Astrocyte (in vitro differentiated cells and primary cell): ENCODE results near the gene CDH13. TPM values are rescaled to one million over a fixed set of nuclear protein-coding genes. Genes with fewer than 3 reads are reported as not detected.

ENCODE experiments used
- DNase-seq: peaks from one replicate; pipeline ENCODE4 v3.0.0-alpha.2; 2010; ENCODE audit warnings: low read depth
- FAIRE-seq: peaks from 2 replicates; lab custom pipeline; 2011; peaks lifted over from hg19 to GRCh38; lab: Jason Lieb, UNC
- H2AFZ ChIP-seq: 2 replicates; pipeline ENCODE4 v1.6.0; 2012; ENCODE audit warnings: low read depth, low read length, inconsistent platforms
- H3K27ac ChIP-seq: 2 replicates; pipeline ENCODE4 v1.5.1; 2011; ENCODE audit warnings: low read depth, low read length, inconsistent platforms
- H3K27me3 ChIP-seq: 2 replicates; pipeline ENCODE4 v1.6.0; 2011; ENCODE audit warnings: low read length, inconsistent platforms; ENCODE audit not compliant: insufficient read depth
- H3K36me3 ChIP-seq: 2 replicates; pipeline ENCODE4 v1.5.1; 2011; ENCODE audit warnings: low read length, inconsistent platforms; ENCODE audit not compliant: insufficient read depth
- H3K4me1 ChIP-seq: 2 replicates; pipeline ENCODE4 v1.5.1; 2011; ENCODE audit warnings: low read length, inconsistent platforms; ENCODE audit not compliant: insufficient read depth
- H3K4me2 ChIP-seq: 2 replicates; pipeline ENCODE4 v1.6.0; 2012; ENCODE audit warnings: low read length, inconsistent platforms
- H3K4me3 ChIP-seq: 2 replicates; pipeline ENCODE4 v1.5.1; 2011; ENCODE audit warnings: low read depth, mild to moderate bottlenecking, low read length, inconsistent platforms; ENCODE audit not compliant: insufficient read depth
- H3K79me2 ChIP-seq: 2 replicates; pipeline ENCODE4 v1.6.0; 2012; ENCODE audit warnings: mild to moderate bottlenecking, low read length, inconsistent platforms; ENCODE audit not compliant: insufficient read depth
- H3K9ac ChIP-seq: 2 replicates; pipeline ENCODE4 v1.6.0; 2012; ENCODE audit warnings: mild to moderate bottlenecking, low read length, inconsistent platforms
- H3K9me3 ChIP-seq: 2 replicates; pipeline ENCODE4 v1.5.1; 2012; ENCODE audit warnings: low read depth, mild to moderate bottlenecking, low read length, inconsistent platforms; ENCODE audit not compliant: insufficient read depth
- H4K20me1 ChIP-seq: 2 replicates; pipeline ENCODE4 v1.6.0; 2012; ENCODE audit warnings: low read length, inconsistent platforms; ENCODE audit not compliant: insufficient read depth
- H3K27ac Mint-ChIP-seq: one replicate; pipeline ENCODE4 v1.8.0; 2021; ENCODE audit warnings: mild to moderate bottlenecking, mixed read lengths; ENCODE audit not compliant: unreplicated experiment
- H3K27me3 Mint-ChIP-seq: one replicate; pipeline ENCODE4 v1.8.0; 2021; ENCODE audit warnings: low read depth, mixed read lengths; ENCODE audit not compliant: unreplicated experiment
- H3K36me3 Mint-ChIP-seq: one replicate; pipeline ENCODE4 v1.8.0; 2021; ENCODE audit warnings: low read depth, mixed read lengths; ENCODE audit not compliant: unreplicated experiment
- H3K4me1 Mint-ChIP-seq: one replicate; pipeline ENCODE4 v1.8.0; 2021; ENCODE audit warnings: low read depth, mixed read lengths; ENCODE audit not compliant: unreplicated experiment
- H3K4me3 Mint-ChIP-seq: one replicate; pipeline ENCODE4 v1.8.0; 2021; ENCODE audit warnings: mild to moderate bottlenecking, moderate library complexity, mixed read lengths; ENCODE audit not compliant: unreplicated experiment
- H3K9me3 Mint-ChIP-seq: one replicate; pipeline ENCODE4 v1.8.0; 2021; ENCODE audit warnings: mild to moderate bottlenecking, mixed read lengths; ENCODE audit not compliant: unreplicated experiment
- EZH2 ChIP-seq: IDR thresholded peaks from 2 replicates; pipeline ENCODE4 v1.6.1; 2012; ENCODE audit warnings: mild to moderate bottlenecking, low read length, inconsistent platforms; ENCODE audit not compliant: insufficient read depth
- total RNA-seq: library from RNA; stranded (reverse); gene quantifications from 2 replicates; pipeline ENCODE4 v1.2.1, GENCODE V29; 2021
- TF ChIP-seq, protein P1 (sequence below): IDR thresholded peaks from 2 replicates; pipeline ENCODE4 v1.5.1; 2011; ENCODE audit warnings: low read depth, mild to moderate bottlenecking, inconsistent platforms, low read length, moderate library complexity; ENCODE audit not compliant: insufficient read depth

The CDH13 gene
- total RNA-seq, 1 donor from 2014 or later = 41.7 TPM

DNA sequence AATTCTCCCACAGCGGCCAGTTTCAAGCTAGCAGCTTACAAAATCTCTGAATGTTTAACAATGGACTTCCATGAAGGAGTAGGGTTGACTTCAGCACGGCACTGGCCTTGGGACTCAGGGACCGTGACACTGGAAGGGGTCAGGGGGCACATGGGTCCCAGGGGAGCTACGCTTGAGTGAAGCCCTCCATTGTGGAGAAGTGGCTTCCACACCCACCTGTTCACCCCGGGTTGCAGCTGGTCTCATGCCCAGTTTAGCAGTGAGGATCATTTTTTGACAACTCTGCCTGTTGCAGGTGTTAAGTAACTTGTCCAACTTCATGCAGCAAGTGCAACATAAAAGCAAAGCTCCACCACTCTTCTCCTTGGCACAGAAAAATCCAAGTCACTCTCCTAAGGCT, 510.2 kb downstream of the CDH13 start:
- peaks cover 5% of the 10 kb centered on the region for H3K36me3 Mint-ChIP-seq
- H3K4me1 ChIP-seq = peaks cover 16% of the 10 kb centered on the region
- H3K36me3 ChIP-seq = no peaks in the 10 kb centered on the region
- H3K27me3 Mint-ChIP-seq = peaks cover 4% of the 10 kb centered on the region
- H4K20me1 ChIP-seq = peaks cover 20% of the 10 kb centered on the region
- DNase-seq = no peak
- no peak overlapping the region for H3K27ac Mint-ChIP-seq
- no peaks in the 10 kb centered on the region for H3K79me2 ChIP-seq
- no peaks in the 10 kb centered on the region for H3K4me1 Mint-ChIP-seq
- H3K9me3 Mint-ChIP-seq = no peaks in the 10 kb centered on the region
- peak overlapping the region; percentile 61 for H3K4me3 ChIP-seq
- no peak overlapping the region for H3K4me3 Mint-ChIP-seq
- no peak for FAIRE-seq
- TF ChIP-seq, protein P1, sequence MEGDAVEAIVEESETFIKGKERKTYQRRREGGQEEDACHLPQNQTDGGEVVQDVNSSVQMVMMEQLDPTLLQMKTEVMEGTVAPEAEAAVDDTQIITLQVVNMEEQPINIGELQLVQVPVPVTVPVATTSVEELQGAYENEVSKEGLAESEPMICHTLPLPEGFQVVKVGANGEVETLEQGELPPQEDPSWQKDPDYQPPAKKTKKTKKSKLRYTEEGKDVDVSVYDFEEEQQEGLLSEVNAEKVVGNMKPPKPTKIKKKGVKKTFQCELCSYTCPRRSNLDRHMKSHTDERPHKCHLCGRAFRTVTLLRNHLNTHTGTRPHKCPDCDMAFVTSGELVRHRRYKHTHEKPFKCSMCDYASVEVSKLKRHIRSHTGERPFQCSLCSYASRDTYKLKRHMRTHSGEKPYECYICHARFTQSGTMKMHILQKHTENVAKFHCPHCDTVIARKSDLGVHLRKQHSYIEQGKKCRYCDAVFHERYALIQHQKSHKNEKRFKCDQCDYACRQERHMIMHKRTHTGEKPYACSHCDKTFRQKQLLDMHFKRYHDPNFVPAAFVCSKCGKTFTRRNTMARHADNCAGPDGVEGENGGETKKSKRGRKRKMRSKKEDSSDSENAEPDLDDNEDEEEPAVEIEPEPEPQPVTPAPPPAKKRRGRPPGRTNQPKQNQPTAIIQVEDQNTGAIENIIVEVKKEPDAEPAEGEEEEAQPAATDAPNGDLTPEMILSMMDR = no peak
- TF ChIP-seq EZH2 = no peak
- H3K9me3 ChIP-seq = no peaks in the 10 kb centered on the region
- H2AFZ ChIP-seq = no peak overlapping the region
- H3K27me3 ChIP-seq = no peaks in the 10 kb centered on the region
- peak overlapping the region; percentile 78 for H3K9ac ChIP-seq
- peak overlapping the region; percentile 89 for H3K4me2 ChIP-seq
- H3K27ac ChIP-seq = no peak overlapping the region

DNA sequence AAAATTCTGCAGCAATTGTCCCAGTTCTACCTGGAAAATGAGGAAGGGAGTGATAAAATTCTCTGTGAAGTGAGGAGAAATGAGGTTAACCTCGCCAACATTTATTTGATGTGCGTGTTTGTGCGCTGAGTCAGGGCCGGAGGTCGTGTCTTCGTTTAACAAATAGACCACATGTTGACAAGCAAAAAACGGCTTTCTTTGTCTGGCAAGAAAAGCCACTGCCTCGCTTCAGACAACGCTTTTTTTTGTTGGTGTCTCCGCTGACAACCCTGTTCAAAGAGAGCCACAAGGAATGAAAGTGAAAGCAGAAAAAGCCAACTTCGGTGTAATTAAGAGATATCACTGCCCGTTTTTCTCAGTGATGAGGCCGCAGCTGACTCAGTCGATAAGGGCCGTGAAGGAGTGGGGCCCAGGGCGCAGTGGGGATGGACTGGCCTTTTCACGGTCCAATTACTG, 510.6 kb downstream of the CDH13 start:
- Mint-ChIP-seq H3K36me3 (peaks cover 5% of the 10 kb centered on the region), H3K27me3 (peaks cover 4% of the 10 kb centered on the region), H3K4me3 (no peak overlapping the region), H3K9me3 (no peaks in the 10 kb centered on the region), H3K27ac (no peak overlapping the region), H3K4me1 (no peaks in the 10 kb centered on the region)
- H4K20me1 ChIP-seq = peaks cover 20% of the 10 kb centered on the region
- peaks cover 16% of the 10 kb centered on the region for H3K4me1 ChIP-seq
- peak; percentile 93 for DNase-seq
- no peaks in the 10 kb centered on the region for H3K36me3 ChIP-seq
- peak overlapping the region; percentile 66 for H3K27ac ChIP-seq
- no peaks in the 10 kb centered on the region for H3K27me3 ChIP-seq
- H3K4me3 ChIP-seq = peak overlapping the region; percentile 61
- FAIRE-seq = no peak
- peak overlapping the region; percentile 89 for H3K4me2 ChIP-seq
- no peaks in the 10 kb centered on the region for H3K79me2 ChIP-seq
- H3K9me3 ChIP-seq = no peaks in the 10 kb centered on the region
- peak overlapping the region; percentile 78 for H3K9ac ChIP-seq
- TF ChIP-seq, protein P1 = no peak
- no peak for TF ChIP-seq EZH2
- peak overlapping the region; percentile 19 for H2AFZ ChIP-seq

GRCh38 chr16:83137894-83138293, 511.1 kb downstream of the CDH13 start:
- Mint-ChIP-seq H3K27ac (no peak overlapping the region), H3K4me1 (no peaks in the 10 kb centered on the region), H3K4me3 (no peak overlapping the region), H3K9me3 (no peaks in the 10 kb centered on the region), H3K36me3 (peaks cover 5% of the 10 kb centered on the region), H3K27me3 (peaks cover 4% of the 10 kb centered on the region)
- H3K79me2 ChIP-seq = no peaks in the 10 kb centered on the region
- H3K36me3 ChIP-seq = no peaks in the 10 kb centered on the region
- no peak for DNase-seq
- H3K9me3 ChIP-seq = no peaks in the 10 kb centered on the region
- TF ChIP-seq, protein P1 = no peak
- no peak for TF ChIP-seq EZH2
- H3K4me3 ChIP-seq = peak overlapping the region; percentile 61
- peak overlapping the region; percentile 78 for H3K9ac ChIP-seq
- peak overlapping the region; percentile 89 for H3K4me2 ChIP-seq
- peak overlapping the region; percentile 19 for H2AFZ ChIP-seq
- H3K27ac ChIP-seq = peak overlapping the region; percentile 66
- peaks cover 20% of the 10 kb centered on the region for H4K20me1 ChIP-seq
- peaks cover 16% of the 10 kb centered on the region for H3K4me1 ChIP-seq
- no peaks in the 10 kb centered on the region for H3K27me3 ChIP-seq
- FAIRE-seq = no peak
